Osteocyte (in vitro differentiated cells): ENCODE data around the gene TMEM225B. TPM values are rescaled to one million over a fixed set of nuclear protein-coding genes. Genes with fewer than 3 reads are reported as not detected.

Experiments
- DNase-seq: peaks from one replicate; pipeline ENCODE4 v3.0.0; 2021; ENCODE audit warnings: mixed read lengths; ENCODE audit not compliant: unreplicated experiment; ENCODE audit errors: extremely low spot score
- H3K27ac Mint-ChIP-seq: one replicate; pipeline ENCODE4 v1.8.0; 2021; ENCODE audit warnings: mild to moderate bottlenecking, mixed read lengths; ENCODE audit not compliant: unreplicated experiment
- H3K27me3 Mint-ChIP-seq: one replicate; pipeline ENCODE4 v1.8.0; 2021; ENCODE audit warnings: mixed read lengths; ENCODE audit not compliant: unreplicated experiment
- H3K36me3 Mint-ChIP-seq: one replicate; pipeline ENCODE4 v1.8.0; 2021; ENCODE audit warnings: mixed read lengths; ENCODE audit not compliant: unreplicated experiment
- H3K4me1 Mint-ChIP-seq: one replicate; pipeline ENCODE4 v1.8.0; 2021; ENCODE audit warnings: mixed read lengths; ENCODE audit not compliant: unreplicated experiment
- H3K4me3 Mint-ChIP-seq: one replicate; pipeline ENCODE4 v1.8.0; 2021; ENCODE audit warnings: mild to moderate bottlenecking, moderate library complexity, mixed read lengths; ENCODE audit not compliant: unreplicated experiment
- H3K9me3 Mint-ChIP-seq: one replicate; pipeline ENCODE4 v1.8.0; 2021; ENCODE audit warnings: mixed read lengths; ENCODE audit not compliant: unreplicated experiment
- total RNA-seq: library from RNA; stranded (reverse); gene quantifications from 2 replicates; pipeline ENCODE4 v1.2.1, GENCODE V29; 2021
- TF ChIP-seq, protein P1 (sequence below): fragments of 200-600 bp; sonication (generic); IDR thresholded peaks from 2 replicates; pipeline ENCODE4 v1.5.0; 2021; ENCODE audit warnings: antibody characterized with exemption, mild to moderate bottlenecking, moderate library complexity

Gene TMEM225B
- total RNA-seq, 1 donor from 2014 or later: 1.6 TPM

DNA sequence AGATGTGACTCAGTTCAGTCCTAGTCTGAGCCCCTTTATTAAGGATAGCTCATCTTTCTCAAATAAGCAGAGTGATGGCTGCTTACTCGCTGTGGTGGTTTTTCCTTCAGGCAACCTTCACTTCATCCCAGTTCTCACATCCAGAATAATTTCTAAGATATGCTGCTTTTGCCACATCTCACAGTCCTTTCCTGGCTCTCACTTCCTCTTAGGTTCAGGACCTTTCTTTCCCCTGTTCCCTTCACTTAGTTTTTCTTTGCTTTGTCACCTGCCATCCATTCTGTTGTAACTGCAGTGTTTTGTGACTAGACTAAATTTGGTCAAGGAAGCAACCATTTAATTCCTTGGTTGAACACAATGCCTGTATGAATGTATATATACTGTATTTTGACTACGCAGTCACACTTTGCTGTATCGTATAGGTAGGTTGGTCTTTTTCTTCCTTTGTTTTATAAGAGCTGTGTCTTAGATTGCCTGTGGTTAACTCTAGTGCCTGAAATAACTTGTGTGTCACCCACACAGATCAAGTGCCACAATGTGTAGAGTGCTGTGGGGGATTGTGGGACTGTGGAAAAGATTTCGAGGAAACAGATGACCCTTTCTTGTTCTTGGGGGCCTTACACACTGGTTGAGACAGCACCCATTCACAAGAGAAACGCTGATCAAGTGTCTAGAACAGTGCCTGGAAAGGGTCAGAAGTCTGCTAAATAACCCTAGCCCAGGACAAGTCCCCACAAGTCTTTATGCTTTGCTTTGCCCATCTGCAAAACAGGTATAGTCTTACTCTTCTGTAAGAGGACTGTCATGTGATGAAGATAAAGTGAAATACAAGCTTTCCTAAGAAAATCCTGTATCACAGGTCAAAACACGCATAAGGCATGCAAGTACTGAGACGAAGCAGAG lies 37.0 kb upstream of the TMEM225B start:
- H3K36me3 Mint-ChIP-seq: peaks cover 39% of the 10 kb centered on the region
- no peaks in the 10 kb centered on the region for H3K9me3 Mint-ChIP-seq
- peaks cover 55% of the 10 kb centered on the region for H3K4me1 Mint-ChIP-seq
- TF ChIP-seq, protein P1, sequence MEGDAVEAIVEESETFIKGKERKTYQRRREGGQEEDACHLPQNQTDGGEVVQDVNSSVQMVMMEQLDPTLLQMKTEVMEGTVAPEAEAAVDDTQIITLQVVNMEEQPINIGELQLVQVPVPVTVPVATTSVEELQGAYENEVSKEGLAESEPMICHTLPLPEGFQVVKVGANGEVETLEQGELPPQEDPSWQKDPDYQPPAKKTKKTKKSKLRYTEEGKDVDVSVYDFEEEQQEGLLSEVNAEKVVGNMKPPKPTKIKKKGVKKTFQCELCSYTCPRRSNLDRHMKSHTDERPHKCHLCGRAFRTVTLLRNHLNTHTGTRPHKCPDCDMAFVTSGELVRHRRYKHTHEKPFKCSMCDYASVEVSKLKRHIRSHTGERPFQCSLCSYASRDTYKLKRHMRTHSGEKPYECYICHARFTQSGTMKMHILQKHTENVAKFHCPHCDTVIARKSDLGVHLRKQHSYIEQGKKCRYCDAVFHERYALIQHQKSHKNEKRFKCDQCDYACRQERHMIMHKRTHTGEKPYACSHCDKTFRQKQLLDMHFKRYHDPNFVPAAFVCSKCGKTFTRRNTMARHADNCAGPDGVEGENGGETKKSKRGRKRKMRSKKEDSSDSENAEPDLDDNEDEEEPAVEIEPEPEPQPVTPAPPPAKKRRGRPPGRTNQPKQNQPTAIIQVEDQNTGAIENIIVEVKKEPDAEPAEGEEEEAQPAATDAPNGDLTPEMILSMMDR: no peak
- DNase-seq: no peak
- H3K27ac Mint-ChIP-seq: peak overlapping the region; percentile 96
- H3K27me3 Mint-ChIP-seq: no peaks in the 10 kb centered on the region
- H3K4me3 Mint-ChIP-seq: peak overlapping the region; percentile 98

DNA sequence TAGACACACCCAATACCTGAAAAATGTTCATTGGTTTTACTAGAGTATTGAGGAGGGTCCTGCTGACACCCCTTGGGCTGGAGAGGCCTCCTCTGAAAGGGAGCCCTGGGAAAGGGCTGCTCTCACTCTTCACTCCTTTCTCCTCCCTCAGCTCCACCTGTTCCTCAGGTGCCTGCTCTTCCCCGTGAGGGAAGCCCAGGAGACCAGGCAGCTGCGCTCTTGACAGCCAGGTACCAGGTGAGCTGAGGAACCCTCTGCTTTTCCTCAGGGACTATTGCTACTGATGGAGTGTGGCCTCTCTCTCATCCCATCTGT lies 36.4 kb upstream of the TMEM225B start:
- peak overlapping the region; percentile 96 for H3K27ac Mint-ChIP-seq
- H3K4me3 Mint-ChIP-seq: no peak overlapping the region
- H3K4me1 Mint-ChIP-seq: peaks cover 55% of the 10 kb centered on the region
- TF ChIP-seq, protein P1: no peak
- H3K27me3 Mint-ChIP-seq: no peaks in the 10 kb centered on the region
- H3K9me3 Mint-ChIP-seq: no peaks in the 10 kb centered on the region
- peaks cover 42% of the 10 kb centered on the region for H3K36me3 Mint-ChIP-seq
- no peak for DNase-seq

DNA sequence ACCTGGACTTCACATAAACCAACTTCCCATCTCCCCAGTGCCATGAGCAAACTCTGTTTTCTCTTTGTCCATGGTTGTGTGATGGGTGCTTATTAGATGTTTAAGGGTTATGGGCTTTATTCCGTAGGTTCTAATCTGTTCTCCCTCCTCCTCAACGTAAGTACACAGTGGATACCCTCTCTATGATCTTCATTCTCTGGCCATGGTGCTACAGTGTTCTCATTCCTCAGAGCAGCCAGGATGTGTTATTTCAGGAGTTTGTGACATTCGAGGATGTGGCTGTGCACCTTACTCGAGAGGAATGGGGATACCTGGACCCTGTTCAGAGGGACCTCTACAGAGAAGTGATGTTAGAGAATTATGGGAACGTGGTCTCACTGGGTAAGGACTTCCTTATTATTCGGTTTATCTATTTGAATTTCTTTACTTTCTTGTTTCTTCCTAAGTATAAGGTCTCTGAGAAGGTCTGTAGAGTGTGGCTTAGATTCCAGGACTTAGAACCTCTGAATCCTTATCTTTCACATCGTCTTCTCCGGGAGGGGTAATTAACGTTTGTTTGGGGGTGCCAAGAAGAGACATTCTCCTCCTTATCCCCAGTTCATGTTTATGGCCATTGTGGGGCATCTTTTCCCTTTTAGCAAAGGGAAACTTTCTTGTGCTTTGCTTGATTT lies 35.8 kb upstream of the TMEM225B start:
- H3K9me3 Mint-ChIP-seq: no peaks in the 10 kb centered on the region
- H3K27ac Mint-ChIP-seq: peak overlapping the region; percentile 96
- DNase-seq: no peak
- H3K4me1 Mint-ChIP-seq: peaks cover 52% of the 10 kb centered on the region
- no peaks in the 10 kb centered on the region for H3K27me3 Mint-ChIP-seq
- H3K4me3 Mint-ChIP-seq: peak overlapping the region; percentile 52
- TF ChIP-seq, protein P1: no peak
- peaks cover 42% of the 10 kb centered on the region for H3K36me3 Mint-ChIP-seq

DNA sequence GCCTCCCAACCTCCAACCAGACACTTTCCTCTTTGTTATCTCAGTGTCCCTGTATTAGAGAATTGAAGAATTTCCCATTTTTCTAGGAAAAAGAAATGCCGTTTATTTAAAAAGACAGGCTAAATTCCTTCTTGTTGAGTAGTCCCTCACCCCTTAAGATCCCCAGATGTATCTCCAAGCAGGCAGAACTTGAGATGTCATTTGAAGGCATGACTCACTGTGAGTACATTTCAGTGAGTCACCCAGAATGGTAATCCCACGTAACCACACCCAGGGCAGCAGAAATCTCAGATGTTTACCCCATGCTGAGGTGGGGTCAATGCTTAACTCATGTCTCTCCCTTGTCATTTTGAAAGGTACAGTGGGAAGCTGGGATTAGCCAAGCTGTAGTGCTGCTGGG lies 35.2 kb upstream of the TMEM225B start:
- no peak for DNase-seq
- H3K4me3 Mint-ChIP-seq: peak overlapping the region; percentile 52

More for the DNA sequence above, 35.2 kb upstream of the TMEM225B start:
- Mint-ChIP-seq H3K27me3 (no peaks in the 10 kb centered on the region), H3K36me3 (peaks cover 44% of the 10 kb centered on the region), H3K9me3 (no peaks in the 10 kb centered on the region), H3K4me1 (peaks cover 46% of the 10 kb centered on the region), H3K27ac (peak overlapping the region; percentile 96)
- TF ChIP-seq, protein P1: no peak
